Smooth muscle cell (in vitro differentiated cells): ENCODE data around the gene FANK1. TPM values are rescaled to one million over a fixed set of nuclear protein-coding genes. Genes with fewer than 3 reads are reported as not detected.

Source experiments
- DNase-seq: peaks from one replicate; lab custom pipeline; 2025; ENCODE audit not compliant: unreplicated experiment; lab: John Stamatoyannopoulos, UW
- H2AFZ ChIP-seq: fragments of 200-600 bp; sonication (generic); 2 replicates; pipeline ENCODE4 v1.6.0; 2016; ENCODE audit warnings: antibody characterized with exemption, low read depth, mild to moderate bottlenecking
- H3F3A ChIP-seq: fragments of 200-600 bp; sonication (generic); 2 replicates; pipeline ENCODE4 v1.6.0; 2017; ENCODE audit warnings: antibody characterized with exemption, low read depth
- H3K27ac ChIP-seq: fragments of 200-600 bp; sonication (generic); 2 replicates; pipeline ENCODE4 v1.5.1; 2016; ENCODE audit warnings: low read depth, mild to moderate bottlenecking
- H3K27me3 ChIP-seq: fragments of 200-600 bp; sonication (generic); 2 replicates; pipeline ENCODE4 v1.6.1; 2016; ENCODE audit warnings: low read depth, mild to moderate bottlenecking
- H3K36me3 ChIP-seq: fragments of 200-600 bp; sonication (generic); 2 replicates; pipeline ENCODE4 v1.5.1; 2016; ENCODE audit warnings: low read depth
- H3K4me1 ChIP-seq: fragments of 200-600 bp; sonication (generic); 2 replicates; pipeline ENCODE4 v1.5.1; 2016; ENCODE audit warnings: low read depth
- H3K4me2 ChIP-seq: fragments of 200-600 bp; sonication (generic); 2 replicates; pipeline ENCODE4 v1.6.0; 2016; ENCODE audit warnings: mild to moderate bottlenecking
- H3K4me3 ChIP-seq: fragments of 200-600 bp; sonication (generic); 2 replicates; pipeline ENCODE4 v1.5.1; 2016; ENCODE audit warnings: mild to moderate bottlenecking
- H3K79me2 ChIP-seq: fragments of 200-600 bp; sonication (generic); 2 replicates; pipeline ENCODE4 v1.6.0; 2016; ENCODE audit warnings: low read depth, mild to moderate bottlenecking
- H3K9ac ChIP-seq: fragments of 200-600 bp; sonication (generic); 2 replicates; pipeline ENCODE4 v1.6.0; 2016; ENCODE audit warnings: low read depth
- H3K9me3 ChIP-seq: fragments of 200-600 bp; sonication (generic); replicated peaks from 2 replicates; pipeline ENCODE4 v1.5.1; 2016; ENCODE audit warnings: low read depth
- H4K20me1 ChIP-seq: fragments of 200-600 bp; sonication (generic); 2 replicates; pipeline ENCODE4 v1.6.0; 2016; ENCODE audit warnings: low read depth
- CTCF ChIP-seq: fragments of 200-600 bp; sonication (generic); IDR thresholded peaks from 2 replicates; pipeline ENCODE4 v1.5.1; 2017; ENCODE audit warnings: borderline replicate concordance, mild to moderate bottlenecking, antibody characterized with exemption; ENCODE audit not compliant: insufficient read depth, poor library complexity, severe bottlenecking
- WGBS: methylation state at CpG from one replicate; pipeline ENCODE4 v1.1.7; 2016; ENCODE audit warnings: low lambda C conversion rate; 5-methylcytosine and 5-hydroxymethylcytosine counted together
- polyA plus RNA-seq: library from polyadenylated mRNA; unstranded; fragments of >200 nt; fragmentation: Nextera tagmentation; extraction: Ambion mirVana; gene quantifications from 2 replicates; pipeline ENCODE4 v1.2.1, GENCODE V29; 2016
- total RNA-seq: library from RNA; depleted of rRNA; stranded (reverse); fragments of >200 nt; gene quantifications from 2 replicates; pipeline ENCODE4 v1.2.3, GENCODE V29; 2014

The FANK1 gene
- total and polyA plus RNA-seq, 2 experiments from 2014 or later = 5.8 to 6.6 TPM

GRCh38 chr10:125951290-125951689 lies 54.9 kb downstream of the FANK1 start:
- Histone ChIP-seq H3K9ac (no peak overlapping the region), H3K9me3 (no peaks in the 10 kb centered on the region), H2AFZ (no peak overlapping the region), H3K27me3 (no peaks in the 10 kb centered on the region), H3K79me2 (no peaks in the 10 kb centered on the region), H3K36me3 (no peaks in the 10 kb centered on the region), H4K20me1 (no peaks in the 10 kb centered on the region), H3K4me2 (no peak overlapping the region), H3K27ac (no peak overlapping the region), H3F3A (no peaks in the 10 kb centered on the region), H3K4me1 (no peaks in the 10 kb centered on the region), H3K4me3 (no peak overlapping the region)
- no peak for TF ChIP-seq CTCF
- no peak for DNase-seq
- WGBS = 90% methylated on average over 1 of the region's 1 CpG

- Histone ChIP-seq H3K27me3 (no peaks in the 10 kb centered on the region), H3K9me3 (no peaks in the 10 kb centered on the region), H3F3A (no peaks in the 10 kb centered on the region), H3K4me3 (no peak overlapping the region), H2AFZ (no peak overlapping the region), H3K27ac (no peak overlapping the region), H3K4me2 (no peak overlapping the region), H3K4me1 (no peaks in the 10 kb centered on the region), H3K9ac (no peak overlapping the region), H3K36me3 (no peaks in the 10 kb centered on the region), H4K20me1 (no peaks in the 10 kb centered on the region), H3K79me2 (no peaks in the 10 kb centered on the region)
- TF ChIP-seq CTCF = no peak
- DNase-seq = no peak
- 67% methylated on average over 9 of the region's 9 CpGs for WGBS
Measured at GRCh38 chr10:125953778-125954385, 57.5 kb downstream of the FANK1 start.

- Histone ChIP-seq H3K79me2 (no peaks in the 10 kb centered on the region), H3K9me3 (no peaks in the 10 kb centered on the region), H3K4me2 (no peak overlapping the region), H3K27ac (no peak overlapping the region), H3F3A (no peaks in the 10 kb centered on the region), H2AFZ (no peak overlapping the region), H4K20me1 (no peaks in the 10 kb centered on the region), H3K4me1 (no peaks in the 10 kb centered on the region), H3K36me3 (no peaks in the 10 kb centered on the region), H3K4me3 (no peak overlapping the region), H3K27me3 (no peaks in the 10 kb centered on the region), H3K9ac (no peak overlapping the region)
- TF ChIP-seq CTCF = no peak
- no peak for DNase-seq
- 59% methylated on average over 3 of the region's 3 CpGs for WGBS
Measured at GRCh38 chr10:125955766-125956165, 59.4 kb downstream of the FANK1 start.

- Histone ChIP-seq H2AFZ (no peak overlapping the region), H3K4me1 (no peaks in the 10 kb centered on the region), H3K27me3 (no peaks in the 10 kb centered on the region), H4K20me1 (no peaks in the 10 kb centered on the region), H3K9ac (no peak overlapping the region), H3K27ac (no peak overlapping the region), H3K79me2 (no peaks in the 10 kb centered on the region), H3K36me3 (no peaks in the 10 kb centered on the region), H3F3A (no peaks in the 10 kb centered on the region), H3K4me2 (no peak overlapping the region), H3K4me3 (no peak overlapping the region), H3K9me3 (peaks cover 5% of the 10 kb centered on the region)
- WGBS = 96% methylated on average over 1 of the region's 1 CpG
- no peak for DNase-seq
- no peak for TF ChIP-seq CTCF
Measured at GRCh38 chr10:125961743-125962142, 65.4 kb downstream of the FANK1 start.
